ENCODE data around the gene LRRC66. TPM values are rescaled to one million over a fixed set of nuclear protein-coding genes. Genes with fewer than 3 reads are reported as not detected.

Gene LRRC66
- total and polyA plus RNA-seq, 7 donors = 0.36 to 3.9 (median 1.6) TPM

DNA sequence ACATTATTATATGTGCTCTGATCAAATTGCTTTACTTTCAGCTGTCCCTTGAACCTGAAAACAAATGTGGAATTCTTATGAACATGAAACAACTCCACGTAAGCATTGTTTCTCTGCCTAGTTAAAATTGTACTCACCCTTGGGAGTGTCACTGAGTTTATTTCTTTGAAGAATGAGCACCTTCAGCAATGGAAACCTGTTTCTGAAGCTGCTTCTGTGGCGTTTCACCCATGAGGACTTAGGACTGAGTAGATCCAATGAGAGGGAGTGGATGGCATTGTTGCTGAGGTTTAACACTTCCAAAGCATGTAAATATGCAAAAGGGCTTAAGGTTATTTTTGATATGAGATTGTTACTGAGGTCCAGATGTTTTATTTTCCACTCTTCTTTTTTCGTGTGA is 3.2 kb downstream of the LRRC66 start:
- no peaks in the 10 kb centered on the region for H3K4me1 ChIP-seq
- peaks cover 0 to 15% (median 3%) of the 10 kb centered on the region in 4 donors for H3K36me3 ChIP-seq
- intact Hi-C loops (cut with DNase I) = no loop called here
- H3K27ac ChIP-seq = no peak overlapping the region
- no peaks in the 10 kb centered on the region for H3K9me3 ChIP-seq
- TF ChIP-seq CTCF (IDR thresholded peaks at IDR 0.05) (no peak), POLR2A (IDR thresholded peaks at IDR 0.05) (no peak), POLR2AphosphoS5 (IDR thresholded peaks at IDR 0.05) (no peak), EP300 (IDR thresholded peaks at IDR 0.05) (no peak)
- no peaks in the 10 kb centered on the region for H3K27me3 ChIP-seq
- DNase-seq = no peak
- no peak overlapping the region for H3K4me3 ChIP-seq
- WGBS, 2 donors = 19 to 60% methylated on average over 3 of the region's 3 CpGs

- TF ChIP-seq CTCF (IDR thresholded peaks at IDR 0.05) = no peak
- TF ChIP-seq POLR2AphosphoS5 (IDR thresholded peaks at IDR 0.05) = no peak
- no peak for TF ChIP-seq POLR2A (IDR thresholded peaks at IDR 0.05)
- no peak for TF ChIP-seq EP300 (IDR thresholded peaks at IDR 0.05)
- intact Hi-C loops (cut with DNase I) = no loop called here
- no peak overlapping the region for H3K27ac ChIP-seq
- no peak overlapping the region for H3K4me3 ChIP-seq
- no peaks in the 10 kb centered on the region for H3K27me3 ChIP-seq
- no peaks in the 10 kb centered on the region for H3K4me1 ChIP-seq
- DNase-seq = no peak
- no peaks in the 10 kb centered on the region for H3K9me3 ChIP-seq
- WGBS, 2 donors = 79 to 84% methylated on average over 7 of the region's 7 CpGs
- peaks cover 0 to 18% (median 2%) of the 10 kb centered on the region in 4 donors for H3K36me3 ChIP-seq
These were observed 4.8 kb downstream of the LRRC66 start for GRCh38 chr4:52015366-52015765.

- 43 to 56% methylated on average over 1 of the region's 1 CpG for WGBS, 2 donors
- H3K9me3 ChIP-seq = no peaks in the 10 kb centered on the region
- H3K36me3 ChIP-seq = peaks cover 0 to 18% (median 2%) of the 10 kb centered on the region in 4 donors
- no peaks in the 10 kb centered on the region for H3K27me3 ChIP-seq
- no peaks in the 10 kb centered on the region for H3K4me1 ChIP-seq
- no peak for TF ChIP-seq POLR2AphosphoS5 (IDR thresholded peaks at IDR 0.05)
- TF ChIP-seq POLR2A (IDR thresholded peaks at IDR 0.05) = no peak
- no peak for TF ChIP-seq EP300 (IDR thresholded peaks at IDR 0.05)
- no peak for TF ChIP-seq CTCF (IDR thresholded peaks at IDR 0.05)
- intact Hi-C loops (cut with DNase I) = no loop called here
- H3K4me3 ChIP-seq = no peak overlapping the region
- no peak overlapping the region for H3K27ac ChIP-seq
- DNase-seq = no peak
These were observed 5.3 kb downstream of the LRRC66 start for GRCh38 chr4:52014903-52015302.

DNA sequence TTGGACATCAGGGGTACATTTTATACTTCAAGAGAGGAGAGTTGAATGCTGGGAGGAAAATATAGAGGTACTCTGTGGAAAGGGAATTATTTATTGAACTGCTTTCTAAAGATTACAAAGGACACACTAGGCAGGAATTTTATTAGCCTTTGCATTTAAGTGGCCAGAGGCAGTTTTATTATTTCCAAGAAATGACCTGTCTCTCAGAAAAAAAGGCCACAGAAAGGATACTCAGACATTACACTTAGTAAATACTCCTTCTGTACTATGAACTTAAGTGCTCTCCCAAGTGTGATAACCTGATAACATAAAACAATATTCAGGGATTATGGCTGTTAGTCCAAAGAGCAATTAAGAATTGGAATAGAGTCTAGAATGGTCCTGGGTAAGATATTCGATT is 7.5 kb downstream of the LRRC66 start:
- H3K27me3 ChIP-seq = no peaks in the 10 kb centered on the region
- H3K4me1 ChIP-seq = no peaks in the 10 kb centered on the region
- no peak for TF ChIP-seq CTCF (IDR thresholded peaks at IDR 0.05)
- TF ChIP-seq EP300 (IDR thresholded peaks at IDR 0.05) = no peak
- TF ChIP-seq POLR2AphosphoS5 (IDR thresholded peaks at IDR 0.05) = no peak
- TF ChIP-seq POLR2A (IDR thresholded peaks at IDR 0.05) = no peak
- intact Hi-C loops (cut with DNase I) = no loop called here
- no peaks in the 10 kb centered on the region for H3K9me3 ChIP-seq
- no peak overlapping the region for H3K27ac ChIP-seq
- DNase-seq = no peak
- H3K4me3 ChIP-seq = no peak overlapping the region
- 22 to 68% methylated on average over 1 of the region's 1 CpG for WGBS, 2 donors
- H3K36me3 ChIP-seq = peaks cover 0 to 18% (median 2%) of the 10 kb centered on the region in 4 donors

GRCh38 chr4:52010986-52011385 is 9.2 kb downstream of the LRRC66 start:
- TF ChIP-seq EP300 (IDR thresholded peaks at IDR 0.05) (no peak), CTCF (IDR thresholded peaks at IDR 0.05) (no peak), POLR2A (IDR thresholded peaks at IDR 0.05) (no peak)
- DNase-seq = no peak
- Histone ChIP-seq H3K36me3 (peaks cover 0 to 18% (median 2%) of the 10 kb centered on the region in 4 donors), H3K4me3 (no peak overlapping the region), H3K27ac (no peak overlapping the region), H3K27me3 (no peaks in the 10 kb centered on the region), H3K9me3 (no peaks in the 10 kb centered on the region), H3K4me1 (no peaks in the 10 kb centered on the region)
- 31 to 80% methylated on average over 2 of the region's 2 CpGs for WGBS, 2 donors
- intact Hi-C loops (cut with DNase I) = no loop called here
